ENCODE results near the gene CST9. TPM values are rescaled to one million over a fixed set of nuclear protein-coding genes. Genes with fewer than 3 reads are reported as not detected.
"Not testable (repeated sequence)": the region's sequence is repeated elsewhere in the genome, so short reads cannot be mapped to it uniquely, and the experiment has no call there.

Gene CST9
- total and polyA plus RNA-seq, 2 of the 13 experiments (the other 11 are each of a cell fraction or from before 2014, with no cell fraction given): 0.07 TPM; not detected in 1

DNA sequence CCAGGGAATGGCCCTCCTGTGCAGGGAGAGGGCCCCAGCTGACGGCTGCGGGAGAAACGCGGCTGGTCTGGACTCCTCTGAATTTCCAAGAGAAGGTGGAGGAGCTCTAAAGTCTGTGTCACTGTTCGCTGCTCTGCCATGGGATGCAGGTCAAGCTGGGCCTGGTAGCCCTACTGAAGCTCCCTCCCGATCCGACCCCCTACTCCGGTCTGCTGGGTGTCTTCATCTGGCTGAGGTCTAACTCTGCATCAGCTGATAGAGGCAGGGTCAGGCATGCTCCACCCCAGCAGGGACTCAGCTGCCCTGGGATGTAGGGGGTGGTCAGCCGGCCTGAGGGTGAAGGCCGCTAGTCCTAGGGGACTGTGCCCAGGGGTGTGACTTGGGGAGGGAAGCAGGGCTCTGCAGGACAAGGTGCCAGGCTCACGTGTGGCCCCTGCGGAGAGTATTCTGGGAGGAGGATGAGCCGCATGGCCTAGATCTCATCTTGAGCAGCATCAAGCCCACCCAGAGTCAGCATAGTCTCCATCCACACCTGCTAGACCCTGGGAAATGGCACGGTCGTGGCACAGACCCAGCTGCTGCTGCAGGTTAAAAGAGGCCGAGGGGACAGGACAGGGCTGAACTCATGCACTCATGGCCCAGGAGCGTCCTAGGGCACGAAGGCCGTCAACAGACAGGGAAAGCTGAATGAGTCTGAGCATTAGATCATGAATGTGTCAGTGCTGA is 30.6 kb upstream of the CST9 start (continued):
- TF ChIP-seq SP2 (CRISPR knock-in tag; IDR thresholded peaks at IDR 0.05) (no peak), ZBTB21 (CRISPR knock-in tag; IDR thresholded peaks at IDR 0.05) (no peak), ZBED4 (CRISPR knock-in tag; IDR thresholded peaks at IDR 0.05; ENCODE audit: borderline replicate concordance) (peak; percentile 47; the same call in 1 of the 2 replicates), ZNF441 (CRISPR knock-in tag; IDR thresholded peaks at IDR 0.05; ENCODE audit: borderline replicate concordance) (peak; percentile 21; the same call in 1 of the 2 replicates), ZFP41 (CRISPR knock-in tag; IDR thresholded peaks at IDR 0.05; ENCODE audit: borderline replicate concordance) (peak; percentile 86; the same call in 1 of the 2 replicates), HNRNPLL (IDR thresholded peaks at IDR 0.05; ENCODE audit: low read depth, low read length, poor library complexity, severe bottlenecking) (peak; percentile 33)

DNA sequence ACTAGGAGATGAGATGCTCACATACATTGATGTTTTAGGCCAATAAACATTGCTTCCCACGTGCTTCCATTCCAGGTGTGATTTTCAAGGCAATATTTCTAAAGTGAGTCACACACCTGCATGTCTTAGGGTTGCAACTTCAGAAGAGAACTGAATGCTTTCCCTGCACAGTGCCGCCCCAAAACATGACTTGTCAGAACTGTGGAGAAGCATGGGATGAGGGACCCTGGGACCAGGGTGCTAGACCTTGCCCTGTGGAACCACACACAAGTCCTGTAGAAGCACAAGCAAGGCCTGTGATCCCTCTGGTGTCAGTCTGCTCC is 30.0 kb upstream of the CST9 start:
- H3K27me3 ChIP-seq (ENCODE audit: control insufficient read depth in 1 of 2, insufficient read depth in 2 of 2, low read length in 2 of 2); ATAC-seq; BruUV-seq (replicated peaks); FAIRE-seq; H2AFZ ChIP-seq (ENCODE audit: low read length); intact Hi-C loops (cut with micrococcal nuclease; ENCODE audit: unreplicated experiment); DNase-seq (ENCODE audit: low spot score); CTCF ChIA-PET (ENCODE audit: low intra/inter-chr PET ratio, low total read pairs); H3K9me3 ChIP-seq (ENCODE audit: low read length); TF ChIP-seq ATF7 (IDR thresholded peaks at IDR 0.05): not testable (repeated sequence)
- Histone ChIP-seq H3K79me2 (ENCODE audit: insufficient read depth, low read length) (peaks cover 29% of the 10 kb centered on the region), H3K4me1 (ENCODE audit: insufficient read depth, low read length) (peaks cover 86% of the 10 kb centered on the region), H4K20me1 (ENCODE audit: insufficient read depth, low read length) (peaks cover 15% of the 10 kb centered on the region; the same call in 1 of the 2 replicates), H3K4me2 (ENCODE audit: low read depth, low read length) (peak overlapping the region; percentile 94), H3K27ac (ENCODE audit: extremely low read length, insufficient read depth, low read length) (peak overlapping the region; percentile 91), H3K36me3 (replicated peaks in 1 of 2; ENCODE audit: control insufficient read depth in 1 of 2, insufficient read depth in 2 of 2, low read length in 2 of 2) (peaks cover 12 to 20% of the 10 kb centered on the region in 2 experiments), H3K9ac (ENCODE audit: insufficient read depth, low read depth, low read length) (peak overlapping the region; percentile 97), H3K4me3 (replicated peaks in 1 of 3; ENCODE audit: insufficient read depth in 1 of 3, low read depth in 2 of 3, low read length in 3 of 3) (peak overlapping the region; percentile 80 to 93 (median 88); a peak in 5 of 6 replicates)
- POLR2A ChIA-PET: interaction anchor here (1.8 to 18.0 kb wide), 11 partner anchors 11 to 286 kb away, joined by 8 to 543 read pairs (median 13); partner anchors contain the start of genes NAPB and NXT1
- in situ Hi-C loops (cut with HindIII; ENCODE audit: extremely low pct_ligation_motif_present, low pct_unique_long_range_greater_than_20kb): loop anchor here (10.0 kb wide), 1 partner anchor 1061 kb away; no protein-coding TSS in a partner anchor
- 57% methylated on average over 2 of the region's 2 CpGs for WGBS (ENCODE audit: low lambda C conversion rate)
- peak; percentile 1; the same call in 1 of the 2 replicates for TF ChIP-seq MXD1 (CRISPR knock-in tag; IDR thresholded peaks at IDR 0.05)
- 0 out of 2 replicates have a peak, but pooled peaks have one; percentile 2 for TF ChIP-seq ATF7 (CRISPR knock-in tag; IDR thresholded peaks at IDR 0.05)
- TF ChIP-seq ZNF44 (CRISPR knock-in tag; IDR thresholded peaks at IDR 0.05): 0 out of 2 replicates have a peak, but pooled peaks have one; percentile 9
- 0 out of 2 replicates have a peak, but pooled peaks have one; percentile 51 for TF ChIP-seq ARNT2 (CRISPR knock-in tag; IDR thresholded peaks at IDR 0.05; ENCODE audit: low read depth)
- peak; percentile 11; the same call in 1 of the 2 replicates for TF ChIP-seq SSRP1 (CRISPR knock-in tag; IDR thresholded peaks at IDR 0.05)
- 0 out of 2 replicates have a peak, but pooled peaks have one; percentile 4 for TF ChIP-seq ZSCAN25 (CRISPR knock-in tag; IDR thresholded peaks at IDR 0.05)
- TF ChIP-seq MNT (IDR thresholded peaks at IDR 0.05): peak; percentile 25; the same call in 1 of the 2 replicates
- 0 out of 2 replicates have a peak, but pooled peaks have one; percentile 26 for TF ChIP-seq ZNF749 (CRISPR knock-in tag; IDR thresholded peaks at IDR 0.05; ENCODE audit: borderline replicate concordance)
- peak; percentile 66; the same call in 1 of the 2 replicates for TF ChIP-seq ZNF629 (CRISPR knock-in tag; conservative IDR thresholded peaks at IDR 0.05)
- TF ChIP-seq RBM22 (optimal IDR thresholded peaks at IDR 0.05; ENCODE audit: low read length): peak; percentile 3

Measured in HepG2 (cell line).